K562 (cell line): ENCODE data around the gene HSPA1B. TPM values are rescaled to one million over a fixed set of nuclear protein-coding genes. Genes with fewer than 3 reads are reported as not detected.

ENCODE experiments used
- ATAC-seq: fragments of 200-7000 bp; cut with Tn5 transposase; 3 replicates; pipeline ENCODE4 v1.9.1; 2020; ENCODE audit warnings: moderate library complexity
- BruUV-seq: library from RNA; stranded (reverse); fragments of 400-500 nt; replicated peaks from 2 replicates; lab custom pipeline; 2021; lab: Mats Ljungman, UMichigan
- CTCF ChIA-PET: fragments of 300-600 bp; formaldehyde crosslinking; extraction: SDS; loops from one replicate; lab custom pipeline; 2021; ENCODE audit warnings: low intra/inter-chr PET ratio; lab: Yijun Ruan, JAX
- POLR2A ChIA-PET: fragments of 300-600, 350-650 bp; sonication (Branson Sonifier 250); formaldehyde crosslinking; extraction: SDS; loops from one replicate; lab custom pipeline; 2021; ENCODE audit warnings: antibody characterized with exemption, inconsistent platforms; lab: Yijun Ruan, JAX
- DNase-seq, 4 experiments: peaks; one replicate each; pipeline versions ENCODE4 v3.0.0 to v3.0.0-alpha.2; 2011 to 2018; ENCODE audit warnings: low spot score in 3 of 4, mixed read lengths in 3 of 4; ENCODE audit errors: extremely low read depth in 1 of 4
- FAIRE-seq: peaks from 2 replicates; lab custom pipeline; 2011; peaks lifted over from hg19 to GRCh38; lab: Jason Lieb, UNC
- H2AFZ ChIP-seq: 2 replicates; pipeline ENCODE4 v1.6.0; 2011; ENCODE audit warnings: low read depth, low read length, control low read depth, inconsistent platforms
- H3K27ac ChIP-seq: fragments of 200-600 bp; 3 replicates; pipeline ENCODE4 v1.8.0; 2011; ENCODE audit warnings: low read depth, mild to moderate bottlenecking, control low read depth, inconsistent platforms, low read length, moderate library complexity, mixed read lengths; ENCODE audit errors: extremely low read depth
- H3K27me3 ChIP-seq, 2 experiments: fragments of 300-600 bp in 1 of 2; 2 replicates in 1 of 2; 3 replicates in 1 of 2; pipeline versions ENCODE4 v1.6.0 to v1.8.0; 2011; ENCODE audit warnings: inconsistent platforms in 2 of 2, low read length in 2 of 2, mild to moderate bottlenecking in 1 of 2, mixed read lengths in 1 of 2, moderate library complexity in 1 of 2; ENCODE audit not compliant: control insufficient read depth in 2 of 2, insufficient read depth in 2 of 2
- H3K36me3 ChIP-seq: fragments of 300-600 bp; 3 replicates; pipeline ENCODE4 v1.8.0; 2011; ENCODE audit warnings: mild to moderate bottlenecking, low read length, inconsistent platforms; ENCODE audit not compliant: control insufficient read depth, insufficient read depth
- H3K4me1 ChIP-seq, 2 experiments: fragments of 200-600 bp in 1 of 2; replicated peaks in 1 of 2; 2 replicates in 1 of 2; 3 replicates in 1 of 2; pipeline versions ENCODE4 v1.5.1 to v1.8.0; 2011; ENCODE audit warnings: inconsistent platforms in 2 of 2, low read length in 2 of 2, mild to moderate bottlenecking in 1 of 2, mixed read lengths in 1 of 2, moderate library complexity in 1 of 2; ENCODE audit not compliant: control insufficient read depth in 2 of 2, insufficient read depth in 2 of 2
- H3K4me2 ChIP-seq: 2 replicates; pipeline ENCODE4 v1.6.1; 2011; ENCODE audit warnings: low read length, control low read depth, inconsistent platforms, mixed read lengths; ENCODE audit not compliant: insufficient read depth
- H3K4me3 ChIP-seq: fragments of 200-600 bp; sonication (generic), shearing (Covaris generic); 2 replicates; pipeline ENCODE4 v1.5.1; 2016; ENCODE audit warnings: control low read depth, inconsistent platforms
- H3K79me2 ChIP-seq: fragments of 200-600 bp; 3 replicates; pipeline ENCODE4 v1.8.0; 2011; ENCODE audit warnings: low read length, inconsistent platforms; ENCODE audit not compliant: control insufficient read depth, insufficient read depth
- H3K9ac ChIP-seq, 2 experiments: 2 replicates each; pipeline versions ENCODE4 v1.6.0 to v1.6.1; 2011; ENCODE audit warnings: low read depth in 2 of 2, low read length in 2 of 2, control low read depth in 1 of 2, inconsistent platforms in 1 of 2, mild to moderate bottlenecking in 1 of 2, mixed read lengths in 1 of 2; ENCODE audit not compliant: insufficient read depth in 1 of 2
- H3K9me1 ChIP-seq: one replicate; pipeline ENCODE4 v1.6.0; 2011; ENCODE audit warnings: inconsistent platforms, mild to moderate bottlenecking, low read length, moderate library complexity; ENCODE audit not compliant: control insufficient read depth, insufficient read depth
- H3K9me3 ChIP-seq: replicated peaks from 2 replicates; pipeline ENCODE4 v1.5.1; 2011; ENCODE audit warnings: low read depth, low read length, inconsistent platforms; ENCODE audit not compliant: control insufficient read depth, insufficient read depth
- H4K20me1 ChIP-seq: replicated peaks from 2 replicates; pipeline ENCODE4 v1.6.1; 2011; ENCODE audit warnings: low read length, inconsistent platforms, mixed read lengths; ENCODE audit not compliant: control insufficient read depth, insufficient read depth
- ZNF785 ChIP-seq: fragments of 250-450 bp; sonication (Bioruptor Pico); IDR thresholded peaks from 2 replicates; pipeline ENCODE4 v1.4.0; 2020; ENCODE audit warnings: mild to moderate bottlenecking
- WGBS: fragments of 100-300 bp; shearing (Covaris generic); methylation state at CpG from one replicate; pipeline ENCODE4 v1.1.6; 2016; ENCODE audit warnings: low coverage, mixed read lengths; ENCODE audit not compliant: insufficient coverage; ENCODE audit errors: missing lambda C conversion rate; 5-methylcytosine and 5-hydroxymethylcytosine counted together
- in situ Hi-C: fragments of 300-500 bp; cut with MboI; formaldehyde crosslinking; loops from 4 replicates; pipeline ENCODE4 v1.15.0; 2018; ENCODE audit warnings: inconsistent platforms, mixed read lengths
- intact Hi-C: fragments of 100-400 bp; cut with micrococcal nuclease; formaldehyde crosslinking; loops from 2 replicates; pipeline ENCODE4 v1.14.2; 2022
- polyA plus RNA-seq, 8 experiments: library from polyadenylated mRNA; depleted of rRNA in 4 of 8; stranded (reverse) in 5 of 8; unstranded in 3 of 8; fragments of >200 nt; fragmentation: Nextera tagmentation in 2 of 8; fragmentation: Illumina TruSeq in 1 of 8; extraction: Ambion mirVana in 2 of 8; extraction: Trizol in 1 of 8; gene quantifications; 2 replicates each; pipeline versions ENCODE4 v1.2.1 to v1.2.3, GENCODE V29; 2011 to 2014; ENCODE audit warnings: inconsistent platforms in 1 of 8, missing spikeins in 1 of 8
- total RNA-seq, 7 experiments: library from RNA; depleted of rRNA in 6 of 7; stranded (reverse); fragments of >200 nt in 6 of 7; fragmentation: Illumina TruSeq in 2 of 7; extraction: Trizol in 2 of 7; gene quantifications; 2 replicates each; pipeline versions ENCODE4 v1.2.1 to v1.2.3, GENCODE V29; 2011 to 2021; ENCODE audit warnings: low replicate concordance in 1 of 7
- TF ChIP-seq, protein P1 (sequence below): fragments of 450-650 bp; formaldehyde crosslinking; IDR thresholded peaks from 2 replicates; pipeline ENCODE4 v1.4.0; 2022; ENCODE audit warnings: missing genetic modification characterization
- TF ChIP-seq, protein P2 (sequence below): IDR thresholded peaks from 2 replicates; pipeline ENCODE4 v1.6.1; 2011; ENCODE audit not compliant: insufficient read length; ENCODE audit errors: extremely low read depth

HSPA1B gene
- total and polyA plus RNA-seq, 9 of the 15 experiments (the other 6 are each of a cell fraction or from before 2014, with no cell fraction given) = 0.27 to 227 (median 51.2) TPM

DNA sequence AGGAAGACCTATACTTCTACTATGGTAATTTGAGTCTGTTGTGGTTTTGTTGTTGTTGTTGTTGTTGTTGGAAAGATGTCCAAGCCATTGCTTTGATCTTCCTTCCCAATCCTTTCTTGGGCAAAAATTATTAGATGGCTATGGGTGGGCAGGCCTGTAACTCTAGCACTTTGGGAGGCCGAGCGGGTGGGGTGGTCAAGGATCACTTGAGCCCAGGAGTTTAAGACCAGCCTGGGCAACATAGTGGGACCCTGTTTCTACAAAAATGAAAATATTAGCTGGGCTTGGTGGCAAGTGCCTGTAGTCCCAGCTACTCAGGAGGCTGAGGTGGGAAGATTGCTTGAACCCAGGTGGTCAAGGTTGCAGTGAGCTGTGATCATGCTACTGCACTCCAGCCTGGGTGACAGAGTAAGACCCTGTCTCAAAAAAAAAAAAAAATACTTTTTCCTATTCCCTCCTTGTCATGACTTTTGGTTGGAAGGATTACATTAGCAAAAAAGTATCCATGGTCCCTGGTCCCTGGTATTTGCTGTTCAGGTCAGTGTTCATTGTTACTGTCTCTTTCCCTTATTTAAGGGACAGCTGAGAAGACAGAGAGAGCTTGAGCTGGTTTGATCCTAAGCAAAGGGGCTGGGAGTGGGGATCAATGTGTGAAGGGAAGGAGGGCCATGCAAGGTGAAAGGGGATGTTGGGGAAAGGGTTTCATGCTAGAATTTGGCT lies 23.4 kb downstream of the HSPA1B start:
- TF ChIP-seq, protein P1, sequence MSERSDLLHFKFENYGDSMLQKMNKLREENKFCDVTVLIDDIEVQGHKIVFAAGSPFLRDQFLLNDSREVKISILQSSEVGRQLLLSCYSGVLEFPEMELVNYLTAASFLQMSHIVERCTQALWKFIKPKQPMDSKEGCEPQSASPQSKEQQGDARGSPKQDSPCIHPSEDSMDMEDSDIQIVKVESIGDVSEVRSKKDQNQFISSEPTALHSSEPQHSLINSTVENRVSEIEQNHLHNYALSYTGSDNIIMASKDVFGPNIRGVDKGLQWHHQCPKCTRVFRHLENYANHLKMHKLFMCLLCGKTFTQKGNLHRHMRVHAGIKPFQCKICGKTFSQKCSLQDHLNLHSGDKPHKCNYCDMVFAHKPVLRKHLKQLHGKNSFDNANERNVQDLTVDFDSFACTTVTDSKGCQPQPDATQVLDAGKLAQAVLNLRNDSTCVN = no peak
- no peak for TF ChIP-seq ZNF785 (CRISPR knock-in tag)
- TF ChIP-seq, protein P2, sequence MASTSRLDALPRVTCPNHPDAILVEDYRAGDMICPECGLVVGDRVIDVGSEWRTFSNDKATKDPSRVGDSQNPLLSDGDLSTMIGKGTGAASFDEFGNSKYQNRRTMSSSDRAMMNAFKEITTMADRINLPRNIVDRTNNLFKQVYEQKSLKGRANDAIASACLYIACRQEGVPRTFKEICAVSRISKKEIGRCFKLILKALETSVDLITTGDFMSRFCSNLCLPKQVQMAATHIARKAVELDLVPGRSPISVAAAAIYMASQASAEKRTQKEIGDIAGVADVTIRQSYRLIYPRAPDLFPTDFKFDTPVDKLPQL = no peak
- Histone ChIP-seq H3K27me3 (no peaks in the 10 kb centered on the region), H3K9me3 (no peaks in the 10 kb centered on the region; the same call in 1 of the 2 replicates), H3K9ac (no peak overlapping the region), H3K4me2 (no peak overlapping the region), H3K4me3 (no peak overlapping the region), H3K79me2 (no peaks in the 10 kb centered on the region), H3K27ac (no peak overlapping the region), H3K36me3 (no peaks in the 10 kb centered on the region), H4K20me1 (no peaks in the 10 kb centered on the region), H2AFZ (peak overlapping the region; percentile 4; the same call in 1 of the 2 replicates), H3K9me1 (no peaks in the 10 kb centered on the region), H3K4me1 (peaks cover 0 to 8% of the 10 kb centered on the region in 2 experiments; a peak in 2 of 5 replicates)
- peak in 1 of 4 experiments; percentile 13 for DNase-seq
- in situ Hi-C loops (no loop called here), intact Hi-C loops (no loop called here)
- no peak for ATAC-seq
- FAIRE-seq = no peak
- ChIA-PET CTCF (interaction anchor here (0.9 kb wide), 1 partner anchor 125 kb away, joined by 3 read pairs; no protein-coding TSS in a partner anchor), POLR2A (interaction anchor here (0.6 to 15.7 kb wide), 5 partner anchors 9 to 199 kb away, joined by 3 to 229 read pairs (median 4); no protein-coding TSS in a partner anchor)
- no TSS peak for BruUV-seq
- 83% methylated on average over 2 of the region's 2 CpGs for WGBS
